ENCODE measurements around the gene OR10H4. TPM values are rescaled to one million over a fixed set of nuclear protein-coding genes. Genes with fewer than 3 reads are reported as not detected.
A peak's percentile ranks its signal among the peaks of the same experiment; 100 is the strongest.
"Not testable (repeated sequence)": the region's sequence is repeated elsewhere in the genome, so short reads cannot be mapped to it uniquely, and the experiment has no call there.

Gene OR10H4, protein sequence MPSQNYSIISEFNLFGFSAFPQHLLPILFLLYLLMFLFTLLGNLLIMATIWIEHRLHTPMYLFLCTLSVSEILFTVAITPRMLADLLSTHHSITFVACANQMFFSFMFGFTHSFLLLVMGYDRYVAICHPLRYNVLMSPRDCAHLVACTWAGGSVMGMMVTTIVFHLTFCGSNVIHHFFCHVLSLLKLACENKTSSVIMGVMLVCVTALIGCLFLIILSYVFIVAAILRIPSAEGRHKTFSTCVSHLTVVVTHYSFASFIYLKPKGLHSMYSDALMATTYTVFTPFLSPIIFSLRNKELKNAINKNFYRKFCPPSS
- total RNA-seq: not detected

DNA sequence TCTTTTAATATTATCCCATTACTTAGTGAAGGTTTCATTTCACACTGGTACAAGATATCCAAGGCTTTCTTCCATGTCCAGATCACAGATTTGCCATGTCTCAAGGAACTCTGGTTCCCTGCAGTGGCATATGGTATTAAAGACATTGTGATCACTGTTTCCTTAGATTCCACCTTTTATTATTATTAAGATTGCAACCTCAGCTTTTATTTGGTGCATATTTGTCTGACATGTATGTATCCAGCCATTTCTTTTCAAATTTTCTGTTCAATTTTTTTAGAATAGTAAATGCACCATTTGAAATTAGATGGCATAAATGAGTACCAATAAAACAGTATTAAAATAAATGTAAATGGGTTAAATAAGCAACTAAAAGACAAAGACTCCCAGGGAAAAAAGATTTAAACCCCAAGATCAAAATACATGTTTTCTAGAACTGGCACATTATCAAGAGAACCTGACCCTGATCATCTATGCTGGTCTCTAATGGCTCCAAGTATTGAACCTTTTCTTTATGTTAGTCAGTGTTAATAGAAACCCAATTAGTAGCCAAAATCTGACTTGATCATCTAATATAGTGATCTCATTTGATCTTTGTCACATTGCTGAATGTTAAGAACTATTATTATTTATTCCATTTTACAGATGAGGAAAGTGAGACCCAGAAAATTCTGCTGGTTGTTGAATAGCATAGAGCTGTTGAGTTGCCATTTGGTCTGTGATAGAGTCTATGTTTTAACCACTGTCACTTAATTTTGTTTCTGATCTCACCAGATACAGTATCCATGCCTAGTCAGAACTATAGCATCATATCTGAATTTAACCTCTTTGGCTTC is at the start of gene OR10H4:
Gene OR10H4 (plus strand): TSS at position 786 of the 836 bp plus-strand sequence. CDS start 0 bp downstream, at position 786.
- peaks cover 47% of the 10 kb centered on the region for H3K27me3 Mint-ChIP-seq (ENCODE audit: low read depth)
- no peak within 1 kb of the TSS for H3K27ac Mint-ChIP-seq
- ATAC-seq (replicated peaks in 1 of 2) (no peak), DNase-seq (no peak)
- peaks cover 10 to 12% of the 10 kb centered on the region in 2 donors for H3K9me3 Mint-ChIP-seq
- H3K4me3 Mint-ChIP-seq: no peak within 1 kb of the TSS
- H3K36me3 Mint-ChIP-seq (ENCODE audit: insufficient read depth in 2 of 2): peaks cover 9 to 12% of the 10 kb centered on the region in 2 donors
- no peaks in the 10 kb centered on the region for H3K4me1 Mint-ChIP-seq (ENCODE audit: low read depth)

DNA sequence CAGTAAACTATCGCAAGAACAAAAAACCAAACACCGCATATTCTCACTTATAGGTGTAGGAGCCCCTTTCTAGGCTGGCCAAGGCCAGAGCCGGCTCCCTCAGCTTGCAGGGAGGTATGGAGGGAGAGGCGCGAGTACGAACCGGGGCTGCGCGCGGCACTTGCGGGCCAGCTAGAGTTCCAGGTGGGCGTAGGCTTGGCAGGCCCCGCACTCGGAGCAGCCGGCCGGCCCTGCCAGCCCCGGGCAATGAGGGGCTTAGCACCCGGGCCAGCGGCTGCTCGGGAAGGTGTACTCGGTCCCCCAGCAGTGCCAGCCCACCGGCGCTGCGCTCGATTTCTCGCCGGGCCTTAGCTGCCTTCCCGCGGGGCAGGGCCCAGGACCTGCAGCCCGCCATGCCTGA is 49.2 kb upstream of the OR10H4 start:
- H3K4me1 Mint-ChIP-seq (ENCODE audit: low read depth); ATAC-seq (replicated peaks in 1 of 2); DNase-seq; H3K9me3 Mint-ChIP-seq; H3K36me3 Mint-ChIP-seq (ENCODE audit: insufficient read depth in 2 of 2); H3K27ac Mint-ChIP-seq: not testable (repeated sequence)
- peak overlapping the region; percentile 27 to 78 for H3K4me3 Mint-ChIP-seq
- H3K27me3 Mint-ChIP-seq (ENCODE audit: low read depth): peaks cover 36% of the 10 kb centered on the region

DNA sequence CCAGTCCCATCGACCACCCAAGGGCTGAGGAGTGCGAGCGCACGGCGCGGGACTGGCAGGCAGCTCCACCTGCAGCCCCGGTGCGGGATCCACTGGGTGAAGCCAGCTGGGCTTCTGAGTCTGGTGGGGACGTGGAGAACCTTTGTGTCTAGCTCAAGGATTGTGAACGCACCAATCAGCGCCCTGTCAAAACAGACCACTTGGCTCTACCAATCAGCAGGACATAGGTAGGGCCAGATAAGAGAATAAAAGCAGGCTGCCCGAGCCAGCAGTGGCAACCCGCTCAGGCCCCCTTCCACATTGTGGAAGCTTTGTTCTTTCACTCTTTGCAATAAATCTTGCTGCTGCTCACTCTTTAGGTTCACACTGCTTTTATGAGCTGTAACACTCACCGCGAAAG is 48.8 kb upstream of the OR10H4 start:
- not testable (repeated sequence) for H3K27ac Mint-ChIP-seq; ATAC-seq (replicated peaks in 1 of 2); DNase-seq; H3K9me3 Mint-ChIP-seq; H3K36me3 Mint-ChIP-seq (ENCODE audit: insufficient read depth in 2 of 2); H3K4me1 Mint-ChIP-seq (ENCODE audit: low read depth)
- peak overlapping the region; percentile 74 to 78 for H3K4me3 Mint-ChIP-seq
- peaks cover 36% of the 10 kb centered on the region for H3K27me3 Mint-ChIP-seq (ENCODE audit: low read depth)

DNA sequence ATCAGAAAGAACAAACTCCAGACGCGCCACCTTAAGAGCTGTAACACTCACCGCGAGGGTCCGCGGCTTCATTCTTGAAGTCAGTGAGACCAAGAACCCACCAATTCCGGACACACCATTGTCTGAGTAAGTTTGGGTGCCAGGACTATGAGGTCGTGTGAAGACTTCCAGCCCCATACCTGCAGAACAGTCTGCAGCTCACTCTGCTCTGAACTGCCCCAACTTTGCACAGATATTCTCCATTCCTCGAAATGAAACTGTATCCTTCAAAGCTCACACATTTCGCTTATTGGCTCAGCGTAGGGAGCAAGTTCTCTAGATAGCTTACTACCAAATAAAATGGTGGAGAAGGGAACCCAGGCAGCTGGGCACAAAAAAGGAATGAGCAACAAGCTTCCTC is 48.3 kb upstream of the OR10H4 start:
- no peaks in the 10 kb centered on the region for H3K9me3 Mint-ChIP-seq
- ATAC-seq (replicated peaks in 1 of 2) (no peak), DNase-seq (no peak)
- H3K4me3 Mint-ChIP-seq: peak overlapping the region; percentile 74 to 78
- peaks cover 35% of the 10 kb centered on the region for H3K27me3 Mint-ChIP-seq (ENCODE audit: low read depth)
- H3K27ac Mint-ChIP-seq: no peak overlapping the region
- peaks cover 0 to 1% of the 10 kb centered on the region in 2 donors for H3K36me3 Mint-ChIP-seq (ENCODE audit: insufficient read depth in 2 of 2)
- H3K4me1 Mint-ChIP-seq (ENCODE audit: low read depth): peaks cover 10% of the 10 kb centered on the region

DNA sequence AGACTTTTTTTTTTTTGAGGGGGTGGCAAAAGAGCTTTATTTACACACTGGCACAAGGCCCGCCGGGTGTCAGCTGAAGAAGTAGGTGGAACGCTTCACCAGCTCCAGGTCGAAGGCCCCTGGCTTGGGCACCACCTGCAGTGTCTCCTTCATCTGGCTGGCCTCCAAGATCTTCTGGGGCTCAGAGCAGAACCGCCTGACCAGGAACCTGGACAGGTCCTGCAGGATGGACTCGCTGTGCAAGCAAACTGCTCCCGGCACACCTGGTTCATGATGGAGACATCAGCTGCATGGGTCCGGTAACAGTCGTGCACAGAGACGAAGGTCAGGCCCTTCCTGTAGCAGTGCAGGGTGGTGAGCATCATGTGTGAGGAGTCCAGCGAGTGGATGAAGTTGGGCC is 46.6 kb upstream of the OR10H4 start:
- Mint-ChIP-seq H3K36me3 (ENCODE audit: insufficient read depth in 2 of 2) (peaks cover 0 to 1% of the 10 kb centered on the region in 2 donors), H3K27me3 (ENCODE audit: low read depth) (peaks cover 21% of the 10 kb centered on the region), H3K27ac (no peak overlapping the region), H3K9me3 (no peaks in the 10 kb centered on the region), H3K4me1 (ENCODE audit: low read depth) (peaks cover 10% of the 10 kb centered on the region), H3K4me3 (no peak overlapping the region)
- ATAC-seq (replicated peaks in 1 of 2): no peak
- no peak for DNase-seq

DNA sequence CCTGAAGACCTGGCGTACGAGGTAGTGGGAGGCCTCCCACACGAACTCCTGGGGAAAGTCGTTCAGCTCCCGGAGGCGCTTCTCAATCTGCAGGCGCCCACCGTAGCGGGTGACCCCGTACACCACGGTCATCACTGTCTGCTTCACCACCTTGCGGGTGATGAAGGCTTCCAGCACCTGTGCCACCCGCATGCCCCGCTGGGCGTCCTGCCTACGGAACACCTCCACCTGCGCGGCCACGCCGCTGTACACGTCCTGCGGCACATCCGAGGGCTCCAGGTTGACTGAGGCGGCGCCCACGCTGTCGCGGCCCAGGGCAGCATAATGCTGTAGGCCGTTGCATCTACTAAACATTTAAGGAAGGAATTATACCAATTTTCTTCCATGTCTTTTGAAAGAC is 45.9 kb upstream of the OR10H4 start:
- peaks cover 21% of the 10 kb centered on the region for H3K27me3 Mint-ChIP-seq (ENCODE audit: low read depth)
- not testable (repeated sequence) for H3K4me3 Mint-ChIP-seq; ATAC-seq (replicated peaks in 1 of 2); H3K27ac Mint-ChIP-seq; DNase-seq; H3K4me1 Mint-ChIP-seq (ENCODE audit: low read depth); H3K9me3 Mint-ChIP-seq; H3K36me3 Mint-ChIP-seq (ENCODE audit: insufficient read depth in 2 of 2)

DNA sequence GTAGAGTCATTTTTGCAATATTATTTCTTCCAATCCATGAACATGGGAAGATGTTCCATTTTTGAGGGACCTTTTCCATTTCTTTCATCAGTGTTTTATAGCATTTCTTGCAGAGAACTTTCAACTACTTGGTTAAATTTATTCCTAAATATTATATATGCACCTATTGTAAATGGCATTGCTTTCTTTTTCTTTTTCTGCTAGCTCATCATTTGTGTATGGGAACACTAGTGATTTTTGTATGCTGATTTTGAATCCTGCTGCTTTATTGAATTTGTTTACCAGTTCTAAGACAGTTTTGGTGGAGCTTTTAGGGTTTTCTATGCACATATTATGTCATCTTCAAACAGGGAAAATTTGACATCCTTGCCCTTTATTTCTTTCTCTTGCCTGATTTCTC is 43.8 kb upstream of the OR10H4 start:
- peaks cover 9% of the 10 kb centered on the region for H3K4me1 Mint-ChIP-seq (ENCODE audit: low read depth)
- no peak for ATAC-seq (replicated peaks in 1 of 2)
- no peak overlapping the region for H3K4me3 Mint-ChIP-seq
- no peak for DNase-seq
- H3K27ac Mint-ChIP-seq: peak overlapping the region; percentile 19
- H3K9me3 Mint-ChIP-seq: peaks cover 0 to 2% of the 10 kb centered on the region in 2 donors
- H3K36me3 Mint-ChIP-seq (ENCODE audit: insufficient read depth in 2 of 2): peaks cover 0 to 1% of the 10 kb centered on the region in 2 donors
- peaks cover 17% of the 10 kb centered on the region for H3K27me3 Mint-ChIP-seq (ENCODE audit: low read depth)

DNA sequence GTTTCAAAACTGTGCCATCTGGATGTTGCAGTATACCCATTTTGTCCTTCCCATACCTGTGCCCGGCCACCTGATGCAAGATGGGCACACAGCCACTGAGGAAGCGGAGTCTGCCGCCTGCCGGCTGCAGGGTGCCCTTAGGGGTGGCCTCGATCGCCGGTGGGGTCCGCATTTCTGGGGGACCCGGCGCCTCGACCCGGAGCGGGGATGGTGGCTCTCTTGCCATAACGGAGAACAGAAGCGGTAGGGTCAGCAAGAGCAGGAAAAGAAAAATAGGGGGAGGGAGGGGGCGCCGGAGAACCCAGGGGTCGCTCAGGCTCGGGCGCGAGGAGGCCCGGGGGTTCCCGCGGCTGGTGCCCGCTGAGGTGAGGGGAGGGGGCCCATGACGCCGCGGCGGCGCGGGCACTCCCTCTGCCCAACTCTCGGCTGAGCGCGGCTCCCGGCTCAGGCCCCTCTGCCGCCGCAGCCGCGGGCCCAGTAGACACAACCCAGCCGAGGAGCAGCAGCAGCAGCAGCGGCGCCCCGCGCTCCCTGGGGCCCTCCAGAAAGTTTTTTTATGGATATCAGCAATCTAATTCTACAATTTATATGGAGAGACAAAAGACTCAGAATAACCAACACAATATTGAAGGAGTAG is 37.1 kb upstream of the OR10H4 start:
- peaks cover 3 to 5% of the 10 kb centered on the region in 2 donors for H3K9me3 Mint-ChIP-seq
- H3K27ac Mint-ChIP-seq: no peak overlapping the region
- H3K4me3 Mint-ChIP-seq: peak overlapping the region; percentile 68 to 74
- H3K4me1 Mint-ChIP-seq (ENCODE audit: low read depth): peaks cover 6% of the 10 kb centered on the region
- H3K36me3 Mint-ChIP-seq (ENCODE audit: insufficient read depth in 2 of 2): peaks cover 2 to 7% of the 10 kb centered on the region in 2 donors
- peaks cover 39% of the 10 kb centered on the region for H3K27me3 Mint-ChIP-seq (ENCODE audit: low read depth)
- DNase-seq (no peak), ATAC-seq (replicated peaks in 1 of 2) (no peak)

DNA sequence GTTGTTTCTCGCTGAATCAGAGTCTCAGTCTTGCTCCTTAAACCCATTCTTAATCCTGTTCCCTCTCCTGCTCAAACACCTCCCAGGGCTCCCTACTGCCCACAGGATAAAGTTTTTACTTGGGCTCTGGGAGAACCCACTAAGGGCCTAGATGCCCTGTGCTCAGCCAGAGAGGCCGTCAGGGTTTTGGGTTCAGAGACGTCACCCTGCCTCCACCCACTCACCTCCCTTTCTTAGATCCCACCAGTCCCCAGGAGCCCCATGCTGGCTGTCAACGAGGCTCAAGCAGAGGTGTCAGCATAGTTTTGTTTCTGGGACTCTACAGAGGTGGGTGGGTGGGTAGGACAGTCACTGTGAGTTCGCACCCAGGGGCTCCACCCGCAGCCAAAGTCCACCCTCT is 35.4 kb upstream of the OR10H4 start:
- DNase-seq (no peak), ATAC-seq (replicated peaks in 1 of 2) (no peak)
- peaks cover 6% of the 10 kb centered on the region for H3K4me1 Mint-ChIP-seq (ENCODE audit: low read depth)
- peaks cover 2 to 7% of the 10 kb centered on the region in 2 donors for H3K36me3 Mint-ChIP-seq (ENCODE audit: insufficient read depth in 2 of 2)
- H3K27me3 Mint-ChIP-seq (ENCODE audit: low read depth): peaks cover 47% of the 10 kb centered on the region
- H3K4me3 Mint-ChIP-seq: no peak overlapping the region
- H3K27ac Mint-ChIP-seq: no peak overlapping the region
- peaks cover 3% of the 10 kb centered on the region in 2 donors for H3K9me3 Mint-ChIP-seq

DNA sequence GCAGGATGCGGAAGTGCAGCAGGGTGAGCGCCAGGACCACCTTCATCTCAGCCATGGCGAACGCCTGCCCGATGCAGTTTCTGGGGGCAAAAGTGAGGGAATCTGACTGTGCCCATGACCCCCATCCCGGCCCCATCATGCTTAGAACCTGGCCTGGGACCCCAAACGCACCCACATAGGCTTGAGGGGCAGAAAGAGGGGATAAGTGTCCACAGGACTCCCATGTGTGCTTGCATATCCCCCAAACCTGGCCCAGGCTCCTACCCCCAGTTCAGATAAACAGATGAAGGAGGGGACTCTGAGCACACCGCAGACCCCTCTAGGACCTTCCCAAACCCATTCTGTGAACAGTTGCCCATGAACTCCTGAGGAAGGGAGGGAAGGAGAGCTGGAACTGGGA is 35.0 kb upstream of the OR10H4 start:
- no peak for DNase-seq
- Mint-ChIP-seq H3K4me1 (ENCODE audit: low read depth) (peaks cover 6% of the 10 kb centered on the region), H3K27ac (no peak overlapping the region), H3K27me3 (ENCODE audit: low read depth) (peaks cover 47% of the 10 kb centered on the region), H3K9me3 (peaks cover 3% of the 10 kb centered on the region in 2 donors), H3K4me3 (no peak overlapping the region), H3K36me3 (ENCODE audit: insufficient read depth in 2 of 2) (peaks cover 2 to 7% of the 10 kb centered on the region in 2 donors)
- ATAC-seq (replicated peaks in 1 of 2): no peak

DNA sequence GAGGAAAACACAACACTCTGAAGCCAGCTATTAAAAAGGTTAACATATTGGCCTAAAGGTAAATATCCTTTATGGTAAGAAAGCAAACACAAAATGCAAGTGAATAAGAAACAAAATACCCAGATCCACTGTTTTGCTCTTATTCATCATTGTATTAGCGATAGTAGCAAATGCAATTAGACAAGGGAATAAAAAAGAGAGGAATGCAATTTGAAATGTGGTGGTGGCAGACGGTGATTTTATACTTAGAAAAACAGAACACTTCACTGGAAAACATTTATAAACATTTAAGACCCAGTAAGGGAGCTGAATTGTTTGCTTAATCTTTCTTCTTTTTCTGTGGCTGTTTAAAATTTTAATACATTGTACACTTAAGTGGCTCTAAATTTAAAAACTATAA is 33.7 kb upstream of the OR10H4 start:
- peaks cover 2 to 7% of the 10 kb centered on the region in 2 donors for H3K36me3 Mint-ChIP-seq (ENCODE audit: insufficient read depth in 2 of 2)
- H3K9me3 Mint-ChIP-seq: peaks cover 3% of the 10 kb centered on the region in 2 donors
- H3K4me3 Mint-ChIP-seq: no peak overlapping the region
- peaks cover 53% of the 10 kb centered on the region for H3K27me3 Mint-ChIP-seq (ENCODE audit: low read depth)
- H3K27ac Mint-ChIP-seq: peak overlapping the region; percentile 58
- ATAC-seq (replicated peaks in 1 of 2) (no peak), DNase-seq (no peak)
- peaks cover 6% of the 10 kb centered on the region for H3K4me1 Mint-ChIP-seq (ENCODE audit: low read depth)

DNA sequence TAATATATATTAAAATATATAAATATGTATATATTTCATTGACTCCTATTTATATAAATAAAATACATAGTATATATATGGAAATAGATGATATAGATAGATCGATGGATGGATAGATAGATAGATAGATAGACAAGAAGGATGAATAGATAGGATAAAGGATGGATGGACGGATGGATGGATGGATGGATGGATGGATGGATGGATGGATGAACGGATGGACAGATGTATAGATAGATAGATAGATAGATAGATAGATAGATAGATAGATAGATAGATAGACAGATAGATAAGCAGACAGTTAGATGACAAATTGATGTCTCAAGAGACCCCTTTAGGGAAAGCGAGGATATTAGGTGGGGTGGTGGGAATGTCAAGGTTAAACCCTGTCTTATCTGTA is 29.6 kb upstream of the OR10H4 start:
- H3K4me3 Mint-ChIP-seq: no peak overlapping the region
- H3K4me1 Mint-ChIP-seq (ENCODE audit: low read depth): no peaks in the 10 kb centered on the region
- H3K36me3 Mint-ChIP-seq (ENCODE audit: insufficient read depth in 2 of 2): peaks cover 2 to 7% of the 10 kb centered on the region in 2 donors
- H3K27me3 Mint-ChIP-seq (ENCODE audit: low read depth): peaks cover 40% of the 10 kb centered on the region
- H3K27ac Mint-ChIP-seq: no peak overlapping the region
- no peak for ATAC-seq (replicated peaks in 1 of 2)
- peaks cover 3% of the 10 kb centered on the region in 2 donors for H3K9me3 Mint-ChIP-seq
- DNase-seq: no peak

DNA sequence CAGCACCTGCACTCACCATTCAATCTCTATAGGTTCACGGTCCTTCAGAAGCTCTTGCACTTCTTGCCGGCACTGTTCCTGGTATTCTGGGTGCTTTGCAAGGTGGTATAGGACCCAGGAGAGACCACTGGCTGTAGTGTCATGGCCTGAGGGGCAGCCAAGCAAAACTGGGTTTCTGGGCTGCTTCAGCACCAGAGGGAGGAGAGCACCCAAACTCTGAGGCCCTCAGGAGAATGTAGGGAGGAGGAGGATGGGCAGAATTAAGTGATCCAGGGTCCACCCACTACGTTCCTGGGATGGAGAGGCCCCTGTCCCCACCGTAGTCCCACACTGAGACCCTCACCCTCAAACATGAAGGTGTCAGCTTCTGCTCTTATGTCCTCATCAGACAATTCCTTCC is 26.8 kb upstream of the OR10H4 start:
- ATAC-seq (replicated peaks in 1 of 2) (no peak), DNase-seq (no peak)
- Mint-ChIP-seq H3K36me3 (ENCODE audit: insufficient read depth in 2 of 2) (no peaks in the 10 kb centered on the region), H3K4me1 (ENCODE audit: low read depth) (no peaks in the 10 kb centered on the region), H3K4me3 (no peak overlapping the region), H3K27me3 (ENCODE audit: low read depth) (peaks cover 34% of the 10 kb centered on the region), H3K9me3 (no peaks in the 10 kb centered on the region), H3K27ac (no peak overlapping the region)
